MM.1S (cell line): ENCODE data around the gene BCL2A1.

Experiments used
- DNase-seq: peaks from one replicate; pipeline ENCODE4 v3.0.0-alpha.2; 2015
- H2AFZ ChIP-seq: fragments of 300-600 bp; sonication (generic); 2 replicates; pipeline ENCODE4 v1.6.0; 2016; ENCODE audit warnings: antibody characterized with exemption, low read length
- H3F3A ChIP-seq: fragments of 300-600 bp; sonication (generic); 2 replicates; pipeline ENCODE4 v1.6.1; 2016; ENCODE audit warnings: mild to moderate bottlenecking, antibody characterized with exemption, low read length, moderate library complexity, mixed read lengths; ENCODE audit not compliant: insufficient read depth
- H3K27ac ChIP-seq: fragments of 300-600 bp; sonication (generic); 2 replicates; pipeline ENCODE4 v1.5.1; 2016; ENCODE audit warnings: mild to moderate bottlenecking, low read length
- H3K27me3 ChIP-seq: fragments of 300-600 bp; sonication (generic); replicated peaks from 2 replicates; pipeline ENCODE4 v1.6.0; 2016; ENCODE audit warnings: low read length; ENCODE audit not compliant: insufficient read depth
- H3K36me3 ChIP-seq: fragments of 300-600 bp; sonication (generic); replicated peaks from 2 replicates; pipeline ENCODE4 v1.6.1; 2016; ENCODE audit warnings: mild to moderate bottlenecking, low read length, mixed read lengths; ENCODE audit not compliant: insufficient read depth
- H3K4me1 ChIP-seq: fragments of 300-600 bp; sonication (generic); 2 replicates; pipeline ENCODE4 v1.6.1; 2016; ENCODE audit warnings: low read length, mixed read lengths
- H3K4me2 ChIP-seq: fragments of 300-600 bp; sonication (generic); 2 replicates; pipeline ENCODE4 v1.6.0; 2016; ENCODE audit warnings: low read depth, low read length
- H3K4me3 ChIP-seq: fragments of 300-600 bp; sonication (generic); 2 replicates; pipeline ENCODE4 v1.5.1; 2016; ENCODE audit warnings: low read length, mixed read lengths
- H3K79me2 ChIP-seq: fragments of 300-600 bp; sonication (generic); 2 replicates; pipeline ENCODE4 v1.6.1; 2016; ENCODE audit warnings: mixed run types, low read length, mixed read lengths
- H3K9ac ChIP-seq: fragments of 300-600 bp; sonication (generic); 2 replicates; pipeline ENCODE4 v1.6.1; 2016; ENCODE audit warnings: low read length, mixed read lengths
- H3K9me2 ChIP-seq: fragments of 300-600 bp; sonication (generic); replicated peaks from 2 replicates; pipeline ENCODE4 v1.6.1; 2016; ENCODE audit warnings: mild to moderate bottlenecking, low read length, mixed read lengths; ENCODE audit not compliant: insufficient read depth
- H3K9me3 ChIP-seq: fragments of 300-600 bp; sonication (generic); replicated peaks from 2 replicates; pipeline ENCODE4 v1.6.1; 2016; ENCODE audit warnings: mild to moderate bottlenecking, low read length, mixed read lengths; ENCODE audit not compliant: insufficient read depth
- H4K20me1 ChIP-seq: fragments of 300-600 bp; sonication (generic); 2 replicates; pipeline ENCODE4 v1.6.1; 2016; ENCODE audit warnings: mild to moderate bottlenecking, low read length, moderate library complexity, mixed read lengths; ENCODE audit not compliant: insufficient read depth
- EZH2 ChIP-seq: fragments of 300-600 bp; sonication (generic); optimal IDR thresholded peaks from 2 replicates; pipeline ENCODE3; 2017; ENCODE audit warnings: low read depth, mild to moderate bottlenecking, antibody characterized with exemption, low read length, mixed read lengths
- EZH2phosphoT487 ChIP-seq: fragments of 300-600 bp; sonication (generic); IDR thresholded peaks from 2 replicates; pipeline ENCODE4 v1.6.1; 2018; ENCODE audit warnings: antibody characterized with exemption, low read length
- TF ChIP-seq, protein P1 (sequence below): fragments of 300-600 bp; sonication (generic); IDR thresholded peaks from 2 replicates; pipeline ENCODE4 v1.5.1; 2016; ENCODE audit warnings: antibody characterized with exemption, low read length, mixed read lengths

Gene BCL2A1

DNA sequence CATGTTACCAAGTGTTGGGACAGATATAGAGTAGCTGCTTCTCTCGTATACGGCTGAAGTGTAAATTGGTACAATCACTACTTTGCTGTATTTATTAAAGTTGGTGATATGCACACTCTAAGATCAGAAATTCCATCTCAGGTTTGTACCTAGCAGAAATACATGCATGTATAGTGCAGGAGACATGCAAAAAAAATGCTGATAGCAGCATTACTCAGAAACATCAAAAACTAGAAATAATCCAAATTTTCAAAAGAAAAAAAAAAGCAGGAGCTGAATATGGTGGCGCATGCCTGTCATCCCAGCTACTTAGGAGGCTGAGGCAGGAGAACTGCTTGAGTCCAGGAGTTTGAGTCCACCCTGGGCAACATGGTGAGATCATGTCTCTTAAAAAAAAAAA, 31.3 kb upstream of the BCL2A1 start:
- Histone ChIP-seq H3K79me2 (no peaks in the 10 kb centered on the region), H3F3A (no peaks in the 10 kb centered on the region), H3K27ac (no peak overlapping the region), H3K27me3 (no peaks in the 10 kb centered on the region), H3K36me3 (no peaks in the 10 kb centered on the region), H2AFZ (no peak overlapping the region), H4K20me1 (no peaks in the 10 kb centered on the region), H3K9me2 (no peaks in the 10 kb centered on the region), H3K4me2 (no peak overlapping the region), H3K9ac (no peak overlapping the region), H3K4me3 (no peak overlapping the region), H3K9me3 (no peaks in the 10 kb centered on the region), H3K4me1 (no peaks in the 10 kb centered on the region)
- TF ChIP-seq EZH2, result no peak
- TF ChIP-seq EZH2phosphoT487, result no peak
- DNase-seq, result no peak

DNA sequence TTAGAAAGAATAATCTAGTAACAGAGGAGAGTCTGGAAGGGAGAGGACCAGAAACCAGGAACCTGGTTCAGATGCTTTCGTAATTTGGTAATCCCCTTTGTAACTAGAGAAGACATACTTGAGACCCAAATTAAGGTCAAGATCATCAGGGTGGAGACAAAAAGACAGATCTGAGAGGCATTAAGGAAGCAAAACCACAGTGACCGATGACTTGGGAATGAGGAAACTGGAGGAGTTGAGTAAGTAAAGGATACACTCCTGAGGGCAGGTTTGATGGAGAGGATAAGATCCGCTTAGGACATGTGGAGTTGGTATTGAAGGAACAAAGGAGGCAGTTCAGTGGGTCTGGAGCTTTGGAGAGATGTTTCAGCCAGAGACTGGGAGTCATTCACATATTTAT, 23.6 kb upstream of the BCL2A1 start:
- no peaks in the 10 kb centered on the region for H3K36me3 ChIP-seq
- H3K4me2 ChIP-seq, result no peak overlapping the region
- no peak for DNase-seq

DNA sequence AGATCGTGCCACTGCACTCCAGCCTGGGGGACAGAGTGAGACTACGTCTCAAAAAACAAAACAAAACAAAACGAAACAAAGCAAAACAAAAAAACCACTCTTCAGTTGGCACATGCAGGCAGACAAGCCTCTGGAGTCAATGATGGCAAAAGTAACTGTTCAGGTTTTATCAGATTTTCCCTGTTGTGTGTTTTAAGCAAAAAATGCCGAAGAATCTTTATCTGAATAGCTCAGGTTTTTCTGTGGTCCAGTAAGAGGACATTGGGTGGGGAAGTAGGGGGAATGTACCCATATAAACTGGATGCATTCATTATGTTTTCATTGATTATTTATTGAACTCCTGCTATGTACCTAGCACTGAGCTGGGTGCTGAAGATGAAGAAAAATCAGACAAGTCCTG, 20.8 kb upstream of the BCL2A1 start:
- Histone ChIP-seq H3K9me3 (no peaks in the 10 kb centered on the region), H3K27me3 (no peaks in the 10 kb centered on the region), H3K4me1 (no peaks in the 10 kb centered on the region), H3K4me2 (no peak overlapping the region), H3K36me3 (no peaks in the 10 kb centered on the region), H3K9ac (no peak overlapping the region), H3F3A (no peaks in the 10 kb centered on the region), H3K27ac (no peak overlapping the region), H4K20me1 (no peaks in the 10 kb centered on the region), H3K4me3 (no peak overlapping the region), H3K9me2 (no peaks in the 10 kb centered on the region), H2AFZ (no peak overlapping the region), H3K79me2 (no peaks in the 10 kb centered on the region)
- DNase-seq, result no peak
- TF ChIP-seq, protein P1, sequence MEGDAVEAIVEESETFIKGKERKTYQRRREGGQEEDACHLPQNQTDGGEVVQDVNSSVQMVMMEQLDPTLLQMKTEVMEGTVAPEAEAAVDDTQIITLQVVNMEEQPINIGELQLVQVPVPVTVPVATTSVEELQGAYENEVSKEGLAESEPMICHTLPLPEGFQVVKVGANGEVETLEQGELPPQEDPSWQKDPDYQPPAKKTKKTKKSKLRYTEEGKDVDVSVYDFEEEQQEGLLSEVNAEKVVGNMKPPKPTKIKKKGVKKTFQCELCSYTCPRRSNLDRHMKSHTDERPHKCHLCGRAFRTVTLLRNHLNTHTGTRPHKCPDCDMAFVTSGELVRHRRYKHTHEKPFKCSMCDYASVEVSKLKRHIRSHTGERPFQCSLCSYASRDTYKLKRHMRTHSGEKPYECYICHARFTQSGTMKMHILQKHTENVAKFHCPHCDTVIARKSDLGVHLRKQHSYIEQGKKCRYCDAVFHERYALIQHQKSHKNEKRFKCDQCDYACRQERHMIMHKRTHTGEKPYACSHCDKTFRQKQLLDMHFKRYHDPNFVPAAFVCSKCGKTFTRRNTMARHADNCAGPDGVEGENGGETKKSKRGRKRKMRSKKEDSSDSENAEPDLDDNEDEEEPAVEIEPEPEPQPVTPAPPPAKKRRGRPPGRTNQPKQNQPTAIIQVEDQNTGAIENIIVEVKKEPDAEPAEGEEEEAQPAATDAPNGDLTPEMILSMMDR, result no peak
- TF ChIP-seq EZH2 (no peak), EZH2phosphoT487 (no peak)

More for the DNA sequence above, 23.6 kb upstream of the BCL2A1 start:
- Histone ChIP-seq H3K4me1 (no peaks in the 10 kb centered on the region), H3K9me2 (no peaks in the 10 kb centered on the region), H2AFZ (no peak overlapping the region), H3F3A (no peaks in the 10 kb centered on the region), H3K9me3 (no peaks in the 10 kb centered on the region), H3K27me3 (no peaks in the 10 kb centered on the region), H3K9ac (no peak overlapping the region), H3K27ac (no peak overlapping the region), H3K79me2 (no peaks in the 10 kb centered on the region), H3K4me3 (no peak overlapping the region), H4K20me1 (no peaks in the 10 kb centered on the region)
- TF ChIP-seq, protein P1, result no peak

GRCh38 chr15:79990997-79991334, 20.0 kb upstream of the BCL2A1 start:
- no peak for DNase-seq
- no peaks in the 10 kb centered on the region for H3K9me3 ChIP-seq
- H3K9me2 ChIP-seq, result no peaks in the 10 kb centered on the region
- TF ChIP-seq, protein P1, result no peak
- TF ChIP-seq EZH2, result no peak
- TF ChIP-seq EZH2phosphoT487, result no peak
- no peaks in the 10 kb centered on the region for H3K4me1 ChIP-seq
- H3K79me2 ChIP-seq, result no peaks in the 10 kb centered on the region
- no peak overlapping the region for H3K4me3 ChIP-seq
- no peaks in the 10 kb centered on the region for H4K20me1 ChIP-seq
- H3F3A ChIP-seq, result no peaks in the 10 kb centered on the region
- no peak overlapping the region for H2AFZ ChIP-seq
- H3K36me3 ChIP-seq, result no peaks in the 10 kb centered on the region
- no peak overlapping the region for H3K9ac ChIP-seq
- H3K27ac ChIP-seq, result no peak overlapping the region
- H3K27me3 ChIP-seq, result no peaks in the 10 kb centered on the region
- H3K4me2 ChIP-seq, result no peak overlapping the region
